ENCODE results near the gene CYRIA.

Gene CYRIA

GRCh38 chr2:16623564-16624435, 41.8 kb downstream of the CYRIA start:
- H3K4me2 ChIP-seq (ENCODE audit: low read depth, low read length, poor library complexity, severe bottlenecking) = peak overlapping the region; percentile 86
- peaks cover 73% of the 10 kb centered on the region for H3K4me1 ChIP-seq (ENCODE audit: insufficient read depth, low read length, poor library complexity, severe bottlenecking)

GRCh38 chr2:16623031-16623430, 42.6 kb downstream of the CYRIA start:
- Histone ChIP-seq H4K20me1 (ENCODE audit: insufficient read depth, low read length, poor library complexity, severe bottlenecking) (no peaks in the 10 kb centered on the region), H3K9me2 (replicated peaks; ENCODE audit: low read depth, low read length) (no peaks in the 10 kb centered on the region), H3K36me3 (ENCODE audit: insufficient read depth, low read length) (no peaks in the 10 kb centered on the region), H3K9me3 (ENCODE audit: insufficient read depth, low read depth, low read length) (no peaks in the 10 kb centered on the region), H3K27me3 (ENCODE audit: insufficient read depth, low read length, poor library complexity, severe bottlenecking) (no peaks in the 10 kb centered on the region), H2AFZ (ENCODE audit: low read length) (no peak overlapping the region), H3K79me2 (ENCODE audit: insufficient read depth, low read length) (no peaks in the 10 kb centered on the region), H3K9ac (ENCODE audit: low read depth, low read length, poor library complexity, severe bottlenecking) (peak overlapping the region; percentile 19), H3K4me3 (ENCODE audit: low read length, poor library complexity, severe bottlenecking) (peak overlapping the region; percentile 8), H3F3A (ENCODE audit: low read depth) (no peaks in the 10 kb centered on the region), H3K4me2 (ENCODE audit: low read depth, low read length, poor library complexity, severe bottlenecking) (peak overlapping the region; percentile 86), H3K4me1 (ENCODE audit: insufficient read depth, low read length, poor library complexity, severe bottlenecking) (peaks cover 66% of the 10 kb centered on the region)
- no peak for TF ChIP-seq EZH2phosphoT487 (IDR thresholded peaks at IDR 0.05; ENCODE audit: borderline replicate concordance)
- no peak for TF ChIP-seq CTCF (conservative IDR thresholded peaks at IDR 0.05; ENCODE audit: low read length)

More at GRCh38 chr2:16623564-16624435, 41.8 kb downstream of the CYRIA start:
- Histone ChIP-seq H3K27me3 (ENCODE audit: insufficient read depth, low read length, poor library complexity, severe bottlenecking) (no peaks in the 10 kb centered on the region), H3K9me2 (replicated peaks; ENCODE audit: low read depth, low read length) (no peaks in the 10 kb centered on the region), H3K9ac (ENCODE audit: low read depth, low read length, poor library complexity, severe bottlenecking) (peak overlapping the region; percentile 70), H3F3A (ENCODE audit: low read depth) (no peaks in the 10 kb centered on the region), H2AFZ (ENCODE audit: low read length) (no peak overlapping the region), H3K79me2 (ENCODE audit: insufficient read depth, low read length) (no peaks in the 10 kb centered on the region), H3K36me3 (ENCODE audit: insufficient read depth, low read length) (no peaks in the 10 kb centered on the region), H3K4me3 (ENCODE audit: low read length, poor library complexity, severe bottlenecking) (peak overlapping the region; percentile 51), H4K20me1 (ENCODE audit: insufficient read depth, low read length, poor library complexity, severe bottlenecking) (no peaks in the 10 kb centered on the region), H3K9me3 (ENCODE audit: insufficient read depth, low read depth, low read length) (no peaks in the 10 kb centered on the region)
- TF ChIP-seq EZH2phosphoT487 (IDR thresholded peaks at IDR 0.05; ENCODE audit: borderline replicate concordance) = no peak
- no peak for TF ChIP-seq CTCF (conservative IDR thresholded peaks at IDR 0.05; ENCODE audit: low read length)

DNA sequence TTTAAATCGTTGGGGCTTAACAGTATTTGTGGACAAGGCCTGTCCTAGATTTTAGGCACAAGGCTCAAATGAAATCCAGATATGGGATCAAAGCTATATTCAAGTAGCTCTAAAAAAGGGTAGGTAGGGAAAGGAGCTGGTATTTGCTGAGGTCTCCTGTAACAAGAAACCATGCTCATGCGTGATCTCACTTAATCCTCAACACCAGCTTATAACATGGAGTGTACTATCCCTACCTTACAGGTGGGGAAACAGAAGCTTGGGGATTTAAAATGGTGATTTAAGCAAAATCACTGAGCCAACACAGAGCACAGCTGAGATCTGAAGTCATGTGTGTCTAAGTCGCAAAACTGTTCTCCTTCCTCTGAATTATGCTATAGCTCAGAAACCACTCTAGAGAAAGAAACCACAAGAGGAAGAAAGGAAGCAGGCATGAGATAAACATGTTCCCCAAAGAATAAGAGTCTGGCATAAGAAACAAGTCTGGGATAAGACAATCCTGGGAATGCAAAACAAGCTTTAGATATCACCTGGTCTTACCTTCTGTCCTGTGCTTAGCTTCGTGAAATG, 43.1 kb downstream of the CYRIA start:
- no peaks in the 10 kb centered on the region for H3K9me3 ChIP-seq (ENCODE audit: insufficient read depth, low read depth, low read length)
- peak overlapping the region; percentile 86 for H3K4me2 ChIP-seq (ENCODE audit: low read depth, low read length, poor library complexity, severe bottlenecking)
- H3K9me2 ChIP-seq (replicated peaks; ENCODE audit: low read depth, low read length) = no peaks in the 10 kb centered on the region
- peaks cover 63% of the 10 kb centered on the region for H3K4me1 ChIP-seq (ENCODE audit: insufficient read depth, low read length, poor library complexity, severe bottlenecking)
- no peaks in the 10 kb centered on the region for H3K27me3 ChIP-seq (ENCODE audit: insufficient read depth, low read length, poor library complexity, severe bottlenecking)
- peak overlapping the region; percentile 8 for H3K4me3 ChIP-seq (ENCODE audit: low read length, poor library complexity, severe bottlenecking)
- no peaks in the 10 kb centered on the region for H3K79me2 ChIP-seq (ENCODE audit: insufficient read depth, low read length)
- TF ChIP-seq EZH2phosphoT487 (IDR thresholded peaks at IDR 0.05; ENCODE audit: borderline replicate concordance) = no peak
- TF ChIP-seq CTCF (conservative IDR thresholded peaks at IDR 0.05; ENCODE audit: low read length) = no peak
- peak overlapping the region; percentile 19 for H3K9ac ChIP-seq (ENCODE audit: low read depth, low read length, poor library complexity, severe bottlenecking)
- H3F3A ChIP-seq (ENCODE audit: low read depth) = no peaks in the 10 kb centered on the region
- no peaks in the 10 kb centered on the region for H3K36me3 ChIP-seq (ENCODE audit: insufficient read depth, low read length)
- H4K20me1 ChIP-seq (ENCODE audit: insufficient read depth, low read length, poor library complexity, severe bottlenecking) = no peaks in the 10 kb centered on the region
- no peak overlapping the region for H2AFZ ChIP-seq (ENCODE audit: low read length)

Measured in Loucy (cell line).